Neural cell (in vitro differentiated cells): ENCODE results near the gene RACK1. TPM values are rescaled to one million over a fixed set of nuclear protein-coding genes. Genes with fewer than 3 reads are reported as not detected.

Source experiments
- H2AFZ ChIP-seq: fragments of 200-600, 300-800 bp; sonication (generic), shearing (Covaris generic); 2 replicates; pipeline ENCODE4 v1.6.0; 2014; ENCODE audit warnings: low read depth, mild to moderate bottlenecking, antibody characterized with exemption, low read length, moderate library complexity
- H3F3A ChIP-seq: fragments of 200-600 bp; shearing (Covaris generic); 2 replicates; pipeline ENCODE4 v1.6.1; 2016; ENCODE audit warnings: mild to moderate bottlenecking, moderate library complexity, mixed read lengths, antibody characterized with exemption, low read length; ENCODE audit not compliant: insufficient read depth, poor library complexity, severe bottlenecking
- H3K27ac ChIP-seq: fragments of 200-600, 300-800 bp; sonication (generic), shearing (Covaris generic); 2 replicates; pipeline ENCODE4 v1.5.1; 2014; ENCODE audit warnings: mild to moderate bottlenecking, low read length, moderate library complexity
- H3K27me3 ChIP-seq: fragments of 300-800, 200-600 bp; sonication (generic), shearing (Covaris generic); 2 replicates; pipeline ENCODE4 v1.6.0; 2014; ENCODE audit warnings: mild to moderate bottlenecking, low read depth, low read length, moderate library complexity; ENCODE audit not compliant: insufficient read depth
- H3K36me3 ChIP-seq: fragments of 300-800, 200-600 bp; sonication (generic), shearing (Covaris generic); 2 replicates; pipeline ENCODE4 v1.5.1; 2014; ENCODE audit warnings: mild to moderate bottlenecking, antibody characterized with exemption, low read length, moderate library complexity; ENCODE audit not compliant: insufficient read depth
- H3K4me2 ChIP-seq: fragments of 300-800, 200-600 bp; sonication (generic), shearing (Covaris generic); 2 replicates; pipeline ENCODE4 v1.6.0; 2014; ENCODE audit warnings: mild to moderate bottlenecking, low read length
- H3K4me3 ChIP-seq: fragments of 300-800, 200-600 bp; sonication (generic), shearing (Covaris generic); 2 replicates; pipeline ENCODE4 v1.5.1; 2014; ENCODE audit warnings: mild to moderate bottlenecking, low read length, moderate library complexity
- H3K79me2 ChIP-seq: fragments of 200-600 bp; shearing (Covaris generic); replicated peaks from 2 replicates; pipeline ENCODE4 v1.6.0; 2014; ENCODE audit warnings: mild to moderate bottlenecking, low read length, moderate library complexity; ENCODE audit not compliant: insufficient read depth
- H3K9ac ChIP-seq: fragments of 300-800, 200-600 bp; sonication (generic), shearing (Covaris generic); 2 replicates; pipeline ENCODE4 v1.6.1; 2016; ENCODE audit warnings: mild to moderate bottlenecking, low read length, mixed read lengths
- H3K9me2 ChIP-seq: fragments of 200-600 bp; shearing (Covaris generic); 2 replicates; pipeline ENCODE4 v1.6.1; 2016; ENCODE audit warnings: mild to moderate bottlenecking, low read length, mixed read lengths; ENCODE audit not compliant: insufficient read depth
- H3K9me3 ChIP-seq: fragments of 200-600, 300-800 bp; sonication (generic), shearing (Covaris generic); 2 replicates; pipeline ENCODE4 v1.6.1; 2016; ENCODE audit warnings: mild to moderate bottlenecking, mixed run types, low read length, moderate library complexity, mixed read lengths
- H4K20me1 ChIP-seq: fragments of 200-600 bp; shearing (Covaris generic); 2 replicates; pipeline ENCODE4 v1.6.1; 2016; ENCODE audit warnings: mild to moderate bottlenecking, mixed run types; ENCODE audit not compliant: insufficient read depth
- EP300 ChIP-seq: fragments of 450-650 bp; conservative IDR thresholded peaks from 2 replicates; pipeline ENCODE4 v1.6.1; 2014; ENCODE audit warnings: antibody characterized with exemption, mild to moderate bottlenecking, moderate library complexity; ENCODE audit not compliant: poor library complexity, severe bottlenecking
- EZH2 ChIP-seq: fragments of 200-600, 300-800 bp; shearing (Covaris generic), sonication (generic); IDR thresholded peaks from 2 replicates; pipeline ENCODE4 v1.6.1; 2014; ENCODE audit warnings: antibody characterized with exemption, low read length, borderline replicate concordance, mild to moderate bottlenecking; ENCODE audit not compliant: insufficient read depth, poor library complexity, severe bottlenecking
- MXI1 ChIP-seq: fragments of 450-650 bp; conservative IDR thresholded peaks from 2 replicates; pipeline ENCODE4 v1.6.1; 2014; ENCODE audit warnings: antibody characterized with exemption, mild to moderate bottlenecking; ENCODE audit not compliant: poor library complexity, severe bottlenecking
- RAD21 ChIP-seq: fragments of 450-650 bp; conservative IDR thresholded peaks from 2 replicates; pipeline ENCODE4 v1.6.1; 2014; ENCODE audit warnings: antibody characterized with exemption, mild to moderate bottlenecking, moderate library complexity
- TAF1 ChIP-seq: IDR thresholded peaks from 2 replicates; pipeline ENCODE4 v1.6.1; 2012; ENCODE audit warnings: low read depth
- polyA plus RNA-seq: library from polyadenylated mRNA; depleted of rRNA; stranded (reverse); fragments of >200 nt; gene quantifications from 2 replicates; pipeline ENCODE4 v1.2.3, GENCODE V29; 2014
- TF ChIP-seq, protein P1 (sequence below): fragments of 450-650 bp; IDR thresholded peaks from 2 replicates; pipeline ENCODE4 v1.5.1; 2014; ENCODE audit warnings: antibody characterized with exemption, mild to moderate bottlenecking, moderate library complexity; ENCODE audit not compliant: poor library complexity, severe bottlenecking
- TF ChIP-seq, protein P2 (sequence below): IDR thresholded peaks from 2 replicates; pipeline ENCODE4 v1.6.1; 2012; ENCODE audit warnings: borderline replicate concordance

The RACK1 gene
- polyA plus RNA-seq, 1 donor from 2014 or later: 2,178 TPM

- Histone ChIP-seq H3K4me2 (no peak overlapping the region), H3K79me2 (no peaks in the 10 kb centered on the region), H2AFZ (no peak overlapping the region), H3K9me3 (no peaks in the 10 kb centered on the region), H3K36me3 (no peaks in the 10 kb centered on the region), H3F3A (peaks cover 6% of the 10 kb centered on the region), H4K20me1 (no peaks in the 10 kb centered on the region), H3K27ac (no peak overlapping the region), H3K27me3 (peaks cover 33% of the 10 kb centered on the region), H3K9ac (no peak overlapping the region), H3K4me3 (peak overlapping the region; percentile 77), H3K9me2 (no peaks in the 10 kb centered on the region)
- TF ChIP-seq TAF1 (no peak), MXI1 (no peak), EZH2 (no peak), EP300 (no peak), RAD21 (no peak)
- TF ChIP-seq, protein P1, sequence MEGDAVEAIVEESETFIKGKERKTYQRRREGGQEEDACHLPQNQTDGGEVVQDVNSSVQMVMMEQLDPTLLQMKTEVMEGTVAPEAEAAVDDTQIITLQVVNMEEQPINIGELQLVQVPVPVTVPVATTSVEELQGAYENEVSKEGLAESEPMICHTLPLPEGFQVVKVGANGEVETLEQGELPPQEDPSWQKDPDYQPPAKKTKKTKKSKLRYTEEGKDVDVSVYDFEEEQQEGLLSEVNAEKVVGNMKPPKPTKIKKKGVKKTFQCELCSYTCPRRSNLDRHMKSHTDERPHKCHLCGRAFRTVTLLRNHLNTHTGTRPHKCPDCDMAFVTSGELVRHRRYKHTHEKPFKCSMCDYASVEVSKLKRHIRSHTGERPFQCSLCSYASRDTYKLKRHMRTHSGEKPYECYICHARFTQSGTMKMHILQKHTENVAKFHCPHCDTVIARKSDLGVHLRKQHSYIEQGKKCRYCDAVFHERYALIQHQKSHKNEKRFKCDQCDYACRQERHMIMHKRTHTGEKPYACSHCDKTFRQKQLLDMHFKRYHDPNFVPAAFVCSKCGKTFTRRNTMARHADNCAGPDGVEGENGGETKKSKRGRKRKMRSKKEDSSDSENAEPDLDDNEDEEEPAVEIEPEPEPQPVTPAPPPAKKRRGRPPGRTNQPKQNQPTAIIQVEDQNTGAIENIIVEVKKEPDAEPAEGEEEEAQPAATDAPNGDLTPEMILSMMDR: no peak
Measured at GRCh38 chr5:181207960-181208253, 35.8 kb downstream of the RACK1 start.

DNA sequence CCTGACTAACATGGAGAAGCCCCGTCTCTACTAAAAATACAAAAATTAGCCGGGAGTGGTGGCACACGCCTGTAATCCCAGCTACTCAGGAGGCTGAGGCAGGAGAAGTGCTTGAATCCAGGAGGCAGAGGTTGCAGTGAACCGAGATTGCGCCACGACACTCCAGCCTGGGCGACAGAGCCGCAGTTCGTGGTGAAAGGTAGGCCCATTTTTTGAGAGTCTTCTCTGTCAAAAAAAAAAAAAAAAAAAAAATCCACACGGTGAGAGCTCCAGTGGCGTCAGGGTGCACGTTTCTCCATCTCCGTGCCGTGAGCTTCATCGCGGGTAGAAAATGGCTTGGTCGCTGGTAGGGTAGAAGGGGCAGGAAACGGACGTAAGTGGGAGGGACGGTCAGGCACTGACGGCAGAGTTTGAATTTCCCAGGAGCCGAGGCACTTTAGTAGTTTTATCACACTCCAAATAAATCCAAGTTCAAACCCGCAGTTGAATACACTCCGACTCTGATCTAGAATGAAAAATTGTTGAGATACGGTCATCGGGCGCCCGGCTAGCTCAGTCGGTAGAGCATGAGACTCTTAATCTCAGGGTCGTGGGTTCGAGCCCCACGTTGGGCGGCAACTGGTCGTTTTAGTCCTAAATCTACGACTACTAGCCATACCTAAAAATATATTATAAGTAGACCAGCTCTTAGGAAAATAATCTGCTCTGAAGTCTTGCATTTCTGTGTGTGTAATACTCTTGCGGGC, 36.3 kb downstream of the RACK1 start:
- Histone ChIP-seq H3K4me2 (no peak overlapping the region), H3K9ac (peak overlapping the region; percentile 11), H3K9me2 (no peaks in the 10 kb centered on the region), H3K27ac (peak overlapping the region; percentile 12), H3K9me3 (no peaks in the 10 kb centered on the region), H3F3A (peaks cover 6% of the 10 kb centered on the region), H3K79me2 (no peaks in the 10 kb centered on the region), H2AFZ (no peak overlapping the region), H3K36me3 (no peaks in the 10 kb centered on the region), H4K20me1 (no peaks in the 10 kb centered on the region), H3K27me3 (peaks cover 37% of the 10 kb centered on the region), H3K4me3 (peak overlapping the region; percentile 77)
- TF ChIP-seq EZH2 (no peak), TAF1 (no peak), MXI1 (peak; percentile 6), EP300 (no peak), RAD21 (no peak)
- TF ChIP-seq, protein P2, sequence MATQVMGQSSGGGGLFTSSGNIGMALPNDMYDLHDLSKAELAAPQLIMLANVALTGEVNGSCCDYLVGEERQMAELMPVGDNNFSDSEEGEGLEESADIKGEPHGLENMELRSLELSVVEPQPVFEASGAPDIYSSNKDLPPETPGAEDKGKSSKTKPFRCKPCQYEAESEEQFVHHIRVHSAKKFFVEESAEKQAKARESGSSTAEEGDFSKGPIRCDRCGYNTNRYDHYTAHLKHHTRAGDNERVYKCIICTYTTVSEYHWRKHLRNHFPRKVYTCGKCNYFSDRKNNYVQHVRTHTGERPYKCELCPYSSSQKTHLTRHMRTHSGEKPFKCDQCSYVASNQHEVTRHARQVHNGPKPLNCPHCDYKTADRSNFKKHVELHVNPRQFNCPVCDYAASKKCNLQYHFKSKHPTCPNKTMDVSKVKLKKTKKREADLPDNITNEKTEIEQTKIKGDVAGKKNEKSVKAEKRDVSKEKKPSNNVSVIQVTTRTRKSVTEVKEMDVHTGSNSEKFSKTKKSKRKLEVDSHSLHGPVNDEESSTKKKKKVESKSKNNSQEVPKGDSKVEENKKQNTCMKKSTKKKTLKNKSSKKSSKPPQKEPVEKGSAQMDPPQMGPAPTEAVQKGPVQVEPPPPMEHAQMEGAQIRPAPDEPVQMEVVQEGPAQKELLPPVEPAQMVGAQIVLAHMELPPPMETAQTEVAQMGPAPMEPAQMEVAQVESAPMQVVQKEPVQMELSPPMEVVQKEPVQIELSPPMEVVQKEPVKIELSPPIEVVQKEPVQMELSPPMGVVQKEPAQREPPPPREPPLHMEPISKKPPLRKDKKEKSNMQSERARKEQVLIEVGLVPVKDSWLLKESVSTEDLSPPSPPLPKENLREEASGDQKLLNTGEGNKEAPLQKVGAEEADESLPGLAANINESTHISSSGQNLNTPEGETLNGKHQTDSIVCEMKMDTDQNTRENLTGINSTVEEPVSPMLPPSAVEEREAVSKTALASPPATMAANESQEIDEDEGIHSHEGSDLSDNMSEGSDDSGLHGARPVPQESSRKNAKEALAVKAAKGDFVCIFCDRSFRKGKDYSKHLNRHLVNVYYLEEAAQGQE: no peak
